Gastrocnemius medialis (tissue), 4 donors: ENCODE data around the gene ITGAV. TPM values are rescaled to one million over a fixed set of nuclear protein-coding genes. Genes with fewer than 3 reads are reported as not detected.

Experiments used
- ATAC-seq, 2 donors: fragments of 150-250 bp; one replicate each; pipeline ENCODE4 v1.9.1; 2016
- DNase-seq, 2 donors: peaks; one replicate each; pipeline ENCODE4 v3.0.0-alpha.2; 2019
- H3K27ac ChIP-seq, 4 donors: fragments of 200-600 bp; sonication (generic); 1 replicate in 1 of 4; 2 replicates in 3 of 4; pipeline ENCODE4 v1.5.1; 2016 to 2018; ENCODE audit warnings: mild to moderate bottlenecking in 2 of 4, moderate library complexity in 1 of 4
- H3K27me3 ChIP-seq, 3 donors: fragments of 200-600 bp; sonication (generic) in 2 of 3; 1 replicate in 1 of 3; 2 replicates in 2 of 3; pipeline versions ENCODE4 v1.5.1 to v1.6.0; 2016 to 2019; ENCODE audit warnings: mild to moderate bottlenecking in 1 of 3, moderate library complexity in 1 of 3
- H3K36me3 ChIP-seq, 2 donors: fragments of 200-600 bp; sonication (generic) in 1 of 2; one replicate each; pipeline ENCODE4 v1.5.1; 2017 to 2018
- H3K4me1 ChIP-seq, 2 donors: fragments of 200-600 bp; sonication (generic) in 1 of 2; one replicate each; pipeline ENCODE4 v1.5.1; 2016 to 2017; ENCODE audit warnings: mild to moderate bottlenecking in 2 of 2
- H3K4me3 ChIP-seq, 4 donors: fragments of 200-600 bp; sonication (generic) in 3 of 4; 1 replicate in 1 of 4; 2 replicates in 3 of 4; pipeline ENCODE4 v1.5.1; 2016 to 2019; ENCODE audit warnings: mild to moderate bottlenecking in 2 of 4
- H3K9me3 ChIP-seq, 3 donors: fragments of 200-600 bp; sonication (generic) in 2 of 3; 1 replicate in 1 of 3; 2 replicates in 2 of 3; pipeline ENCODE4 v1.5.1; 2016 to 2019
- POLR2A ChIP-seq, 2 donors: fragments of 450-650 bp; IDR thresholded peaks; one replicate each; pipeline ENCODE4 v1.6.1; 2017; ENCODE audit warnings: antibody characterized with exemption in 2 of 2, mild to moderate bottlenecking in 2 of 2, moderate library complexity in 2 of 2
- in situ Hi-C, 4 donors: fragments of 200-750 bp; cut with MboI; loops; one replicate each; pipeline versions ENCODE4 v1.15.0 to v1.8.0; 2017; ENCODE audit warnings: low sequenced_read_pairs in 4 of 4
- intact Hi-C: fragments of 100-400 bp; cut with DNase I; formaldehyde crosslinking; loops from one replicate; pipeline ENCODE4 v1.15.1; 2023; ENCODE audit warnings: low total_unique reads
- total RNA-seq, 4 donors: library from RNA; depleted of rRNA; stranded (reverse); fragments of >200 nt; gene quantifications; one replicate each; pipeline versions ENCODE4 v1.1.0 to v1.2.3, GENCODE V29; 2016
- TF ChIP-seq, protein P1 (sequence below), 5 experiments: fragments of 450-650 bp in 3 of 5; fragments of 200-600 bp in 2 of 5; sonication (generic) in 2 of 5; IDR thresholded peaks in 4 of 5; conservative IDR thresholded peaks in 1 of 5; 1 replicate in 4 of 5; 2 replicates in 1 of 5; pipeline ENCODE4 v1.5.1; 2016 to 2019; ENCODE audit warnings: antibody characterized with exemption in 5 of 5, mild to moderate bottlenecking in 3 of 5, moderate library complexity in 3 of 5

Gene ITGAV
- total RNA-seq, 4 donors from 2014 or later: 30.0 to 63.1 (median 47.4) TPM

DNA sequence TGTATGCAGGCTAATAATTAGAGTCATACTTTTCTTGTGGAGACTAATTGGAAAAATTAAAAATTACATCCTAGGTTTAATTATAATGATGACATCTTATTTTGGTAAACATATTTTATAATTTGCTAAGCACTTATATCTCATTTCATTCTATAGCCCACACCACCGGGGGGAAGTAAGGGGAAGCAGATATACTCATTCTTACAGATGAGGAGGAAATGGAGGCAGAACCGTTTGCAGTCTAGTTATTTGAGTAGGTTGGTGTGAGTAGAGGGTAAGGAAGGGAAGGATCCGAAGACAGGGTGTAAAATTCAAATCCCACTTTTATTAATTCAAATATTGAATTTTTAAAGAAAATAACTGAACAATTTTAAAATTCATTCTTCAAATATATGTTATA, 3.7 kb downstream of the ITGAV start:
- no peaks in the 10 kb centered on the region for H3K36me3 ChIP-seq
- peak overlapping the region; percentile 21 to 59 (median 44) for H3K27ac ChIP-seq
- ATAC-seq (no peak), DNase-seq (no peak)
- TF ChIP-seq, protein P1, sequence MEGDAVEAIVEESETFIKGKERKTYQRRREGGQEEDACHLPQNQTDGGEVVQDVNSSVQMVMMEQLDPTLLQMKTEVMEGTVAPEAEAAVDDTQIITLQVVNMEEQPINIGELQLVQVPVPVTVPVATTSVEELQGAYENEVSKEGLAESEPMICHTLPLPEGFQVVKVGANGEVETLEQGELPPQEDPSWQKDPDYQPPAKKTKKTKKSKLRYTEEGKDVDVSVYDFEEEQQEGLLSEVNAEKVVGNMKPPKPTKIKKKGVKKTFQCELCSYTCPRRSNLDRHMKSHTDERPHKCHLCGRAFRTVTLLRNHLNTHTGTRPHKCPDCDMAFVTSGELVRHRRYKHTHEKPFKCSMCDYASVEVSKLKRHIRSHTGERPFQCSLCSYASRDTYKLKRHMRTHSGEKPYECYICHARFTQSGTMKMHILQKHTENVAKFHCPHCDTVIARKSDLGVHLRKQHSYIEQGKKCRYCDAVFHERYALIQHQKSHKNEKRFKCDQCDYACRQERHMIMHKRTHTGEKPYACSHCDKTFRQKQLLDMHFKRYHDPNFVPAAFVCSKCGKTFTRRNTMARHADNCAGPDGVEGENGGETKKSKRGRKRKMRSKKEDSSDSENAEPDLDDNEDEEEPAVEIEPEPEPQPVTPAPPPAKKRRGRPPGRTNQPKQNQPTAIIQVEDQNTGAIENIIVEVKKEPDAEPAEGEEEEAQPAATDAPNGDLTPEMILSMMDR (IDR thresholded peaks at IDR 0.05 in 4 of 5, conservative IDR thresholded peaks at IDR 0.05 in 1 of 5): no peak
- no peak for TF ChIP-seq POLR2A (IDR thresholded peaks at IDR 0.05)
- no peaks in the 10 kb centered on the region for H3K9me3 ChIP-seq
- peaks cover 27 to 46% of the 10 kb centered on the region in 2 donors for H3K4me1 ChIP-seq
- no peaks in the 10 kb centered on the region for H3K27me3 ChIP-seq
- intact Hi-C loops: loop anchor here (5.0 kb wide), 1 partner anchor 49 kb away; no protein-coding TSS in a partner anchor
- in situ Hi-C loops: no loop called here
- H3K4me3 ChIP-seq: no peak overlapping the region

DNA sequence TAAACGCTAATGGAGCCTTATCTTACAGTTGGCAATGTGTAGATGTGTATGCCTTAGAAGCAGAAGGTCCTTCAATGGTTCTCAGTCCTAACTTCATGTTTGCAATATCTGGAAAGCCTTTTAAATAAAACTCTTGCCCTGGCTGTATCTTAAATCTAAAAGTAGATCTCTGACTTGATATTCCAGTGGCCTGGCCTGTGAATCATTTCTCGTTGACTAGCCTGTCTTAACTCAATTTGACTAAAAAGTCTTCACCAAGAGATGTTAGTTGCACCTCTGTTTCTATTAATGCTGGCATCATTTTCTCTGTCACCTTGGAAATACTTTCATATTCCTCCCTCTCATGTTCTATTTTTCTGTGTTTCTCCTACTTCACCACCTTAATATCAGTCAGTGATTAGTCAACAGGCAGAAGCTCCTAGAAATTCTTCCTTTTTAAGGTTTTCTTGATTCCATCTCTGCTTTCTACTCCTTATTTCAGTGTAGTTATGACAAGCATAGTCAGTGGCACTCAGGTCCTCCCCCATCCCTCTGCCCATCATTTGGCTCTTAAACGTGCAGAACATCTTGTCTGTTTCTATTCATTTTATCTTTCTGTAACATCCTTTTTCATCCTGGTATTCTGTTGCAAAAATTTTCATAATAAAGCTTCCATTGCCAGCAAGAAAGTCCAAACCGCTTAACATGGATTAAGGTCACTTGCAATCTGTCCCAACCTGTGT, 4.3 kb downstream of the ITGAV start:
- no peak overlapping the region for H3K4me3 ChIP-seq

DNA sequence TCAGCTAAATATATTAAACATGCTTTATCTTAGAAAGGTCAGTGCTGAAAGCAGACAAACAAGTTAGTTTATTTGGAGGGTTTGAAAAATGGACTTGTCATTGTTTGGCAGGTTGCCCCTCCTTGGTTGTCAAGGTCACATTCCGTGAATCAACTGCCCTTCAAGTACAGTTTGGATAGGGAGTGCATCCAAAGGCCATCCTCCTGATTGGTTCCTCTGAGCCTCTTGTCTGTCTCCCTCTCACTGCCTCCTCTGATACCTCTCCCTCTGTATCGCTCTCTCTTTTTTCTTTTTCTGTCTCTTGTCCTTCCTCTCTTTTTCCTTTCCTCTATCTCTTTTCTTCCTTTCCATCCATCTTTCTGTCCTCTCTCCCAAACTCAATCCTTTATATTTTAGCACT, 5.4 kb downstream of the ITGAV start:
- no peak for TF ChIP-seq POLR2A (IDR thresholded peaks at IDR 0.05)
- TF ChIP-seq, protein P1 (IDR thresholded peaks at IDR 0.05 in 4 of 5, conservative IDR thresholded peaks at IDR 0.05 in 1 of 5): no peak
- no peaks in the 10 kb centered on the region for H3K27me3 ChIP-seq
- H3K36me3 ChIP-seq: no peaks in the 10 kb centered on the region
- in situ Hi-C loops (no loop called here), intact Hi-C loops (no loop called here)
- peak overlapping the region in 3 of 4 donors; percentile 21 to 59 (median 54) for H3K27ac ChIP-seq
- no peak for ATAC-seq
- no peaks in the 10 kb centered on the region for H3K9me3 ChIP-seq
- H3K4me3 ChIP-seq: no peak overlapping the region
- peaks cover 29 to 40% of the 10 kb centered on the region in 2 donors for H3K4me1 ChIP-seq
- DNase-seq: no peak

More for the DNA sequence above, 4.3 kb downstream of the ITGAV start:
- Histone ChIP-seq H3K27me3 (no peaks in the 10 kb centered on the region), H3K27ac (peak overlapping the region; percentile 21 to 59 (median 44)), H3K9me3 (no peaks in the 10 kb centered on the region), H3K4me1 (peaks cover 29 to 42% of the 10 kb centered on the region in 2 donors), H3K36me3 (no peaks in the 10 kb centered on the region)
- in situ Hi-C loops (no loop called here), intact Hi-C loops (loop anchor here (5.0 kb wide), 1 partner anchor 48 kb away; no protein-coding TSS in a partner anchor)
- TF ChIP-seq, protein P1 (IDR thresholded peaks at IDR 0.05 in 4 of 5, conservative IDR thresholded peaks at IDR 0.05 in 1 of 5): no peak
- no peak for TF ChIP-seq POLR2A (IDR thresholded peaks at IDR 0.05)
- ATAC-seq (no peak), DNase-seq (no peak)

DNA sequence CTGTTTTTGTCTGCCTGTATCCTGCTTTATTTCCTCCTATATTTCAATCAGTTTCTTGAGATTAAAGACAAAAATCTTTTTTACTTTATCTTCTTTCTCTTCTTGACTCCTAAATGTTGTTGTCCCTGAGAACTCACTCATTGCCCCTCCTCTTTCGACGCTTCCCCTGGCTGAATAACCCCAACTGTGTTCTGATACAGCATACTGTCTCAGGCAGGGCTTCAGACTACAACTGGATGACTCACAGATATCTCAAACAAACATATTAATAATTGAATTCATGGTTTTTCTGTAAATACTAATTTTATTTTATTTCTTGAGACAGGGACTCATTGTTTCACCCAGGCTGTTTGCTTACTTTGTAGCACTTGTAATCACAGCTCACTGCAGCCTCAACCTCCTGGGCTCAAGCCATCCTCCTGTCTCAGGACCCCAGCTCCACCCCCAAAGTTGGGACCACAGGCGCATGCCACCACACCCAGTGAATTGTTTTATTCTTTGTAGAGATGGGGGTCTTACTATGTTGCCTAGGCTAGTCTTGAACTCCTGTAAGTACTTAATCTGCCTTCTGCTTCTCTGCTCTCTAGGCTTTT, 9.4 kb downstream of the ITGAV start:
- TF ChIP-seq, protein P1 (IDR thresholded peaks at IDR 0.05 in 4 of 5, conservative IDR thresholded peaks at IDR 0.05 in 1 of 5): no peak
- no peak for TF ChIP-seq POLR2A (IDR thresholded peaks at IDR 0.05)
- Histone ChIP-seq H3K36me3 (peaks cover 0 to 6% of the 10 kb centered on the region in 2 donors), H3K27me3 (no peaks in the 10 kb centered on the region), H3K9me3 (no peaks in the 10 kb centered on the region), H3K4me1 (peaks cover 10 to 12% of the 10 kb centered on the region in 2 donors), H3K27ac (no peak overlapping the region), H3K4me3 (no peak overlapping the region)
- in situ Hi-C loops (no loop called here), intact Hi-C loops (no loop called here)
- no peak for DNase-seq
- ATAC-seq: no peak
